Mucosa of descending colon (tissue), 3 donors: ENCODE results near the gene PAXX. TPM values are rescaled to one million over a fixed set of nuclear protein-coding genes. Genes with fewer than 3 reads are reported as not detected.
A peak's percentile ranks its signal among the peaks of the same experiment; 100 is the strongest.

Experiments used
- ATAC-seq: fragments of 200-7000 bp; cut with Tn5 transposase; one replicate; pipeline ENCODE4 v1.9.1; 2020; ENCODE audit warnings: mild to moderate bottlenecking, moderate library complexity
- DNase-seq, 3 donors: peaks; one replicate each; pipeline ENCODE4 v3.0.0-alpha.2; 2020
- H3K36me3 ChIP-seq: fragments of 200-600 bp; one replicate; pipeline ENCODE4 v1.8.0; 2021; ENCODE audit warnings: low read depth, mild to moderate bottlenecking
- H3K4me1 ChIP-seq: fragments of 200-600 bp; one replicate; pipeline ENCODE4 v1.8.0; 2021; ENCODE audit warnings: low read depth, mild to moderate bottlenecking
- H3K4me3 ChIP-seq: fragments of 200-600 bp; one replicate; pipeline ENCODE4 v1.8.0; 2021; ENCODE audit warnings: mild to moderate bottlenecking
- H3K9me3 ChIP-seq: fragments of 200-600 bp; one replicate; pipeline ENCODE4 v1.8.0; 2021; ENCODE audit warnings: mild to moderate bottlenecking
- intact Hi-C, 2 donors: fragments of 100-400 bp; cut with DNase I in 1 of 2; cut with micrococcal nuclease in 1 of 2; formaldehyde crosslinking; loops; one replicate each; pipeline versions ENCODE4 v1.11.0 to v1.11.1; 2022; cut with DNase I, micrococcal nuclease
- total RNA-seq, 3 donors: library from RNA; stranded (reverse); fragmentation: NEBNext Ultra II Directional in 2 of 3; extraction: Animal tissue kit (Norgen Biotek cat#: 25700) in 2 of 3; gene quantifications; one replicate each; pipeline versions ENCODE4 v1.2.1 to v1.2.4, GENCODE V29; 2021 to 2023
- TF ChIP-seq, protein P1 (sequence below): fragments of 200-600 bp; IDR thresholded peaks from one replicate; pipeline ENCODE4 v1.8.0; 2022; ENCODE audit warnings: antibody characterized with exemption, mild to moderate bottlenecking
- donor health status: DM: no; HTN: no; CAD: no; lungs with moderate emphysema.
- donor health status: DM: no; HTN: no; CAD: no.
- donor health status: DM: no; HTN: yes; CAD: no.

Gene PAXX
- total RNA-seq, 3 donors from 2014 or later: 32.0 to 39.9 (median 34.1) TPM

- no peaks in the 10 kb centered on the region for H3K36me3 ChIP-seq
- no peak overlapping the region for H3K4me3 ChIP-seq
- DNase-seq (no peak), ATAC-seq (no peak)
- H3K9me3 ChIP-seq: no peaks in the 10 kb centered on the region
- H3K4me1 ChIP-seq: peaks cover 9% of the 10 kb centered on the region
- intact Hi-C loops: no loop called here
- TF ChIP-seq, protein P1, sequence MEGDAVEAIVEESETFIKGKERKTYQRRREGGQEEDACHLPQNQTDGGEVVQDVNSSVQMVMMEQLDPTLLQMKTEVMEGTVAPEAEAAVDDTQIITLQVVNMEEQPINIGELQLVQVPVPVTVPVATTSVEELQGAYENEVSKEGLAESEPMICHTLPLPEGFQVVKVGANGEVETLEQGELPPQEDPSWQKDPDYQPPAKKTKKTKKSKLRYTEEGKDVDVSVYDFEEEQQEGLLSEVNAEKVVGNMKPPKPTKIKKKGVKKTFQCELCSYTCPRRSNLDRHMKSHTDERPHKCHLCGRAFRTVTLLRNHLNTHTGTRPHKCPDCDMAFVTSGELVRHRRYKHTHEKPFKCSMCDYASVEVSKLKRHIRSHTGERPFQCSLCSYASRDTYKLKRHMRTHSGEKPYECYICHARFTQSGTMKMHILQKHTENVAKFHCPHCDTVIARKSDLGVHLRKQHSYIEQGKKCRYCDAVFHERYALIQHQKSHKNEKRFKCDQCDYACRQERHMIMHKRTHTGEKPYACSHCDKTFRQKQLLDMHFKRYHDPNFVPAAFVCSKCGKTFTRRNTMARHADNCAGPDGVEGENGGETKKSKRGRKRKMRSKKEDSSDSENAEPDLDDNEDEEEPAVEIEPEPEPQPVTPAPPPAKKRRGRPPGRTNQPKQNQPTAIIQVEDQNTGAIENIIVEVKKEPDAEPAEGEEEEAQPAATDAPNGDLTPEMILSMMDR: no peak
Observed at GRCh38 chr9:136962701-136963248, 29.4 kb upstream of the PAXX start.

DNA sequence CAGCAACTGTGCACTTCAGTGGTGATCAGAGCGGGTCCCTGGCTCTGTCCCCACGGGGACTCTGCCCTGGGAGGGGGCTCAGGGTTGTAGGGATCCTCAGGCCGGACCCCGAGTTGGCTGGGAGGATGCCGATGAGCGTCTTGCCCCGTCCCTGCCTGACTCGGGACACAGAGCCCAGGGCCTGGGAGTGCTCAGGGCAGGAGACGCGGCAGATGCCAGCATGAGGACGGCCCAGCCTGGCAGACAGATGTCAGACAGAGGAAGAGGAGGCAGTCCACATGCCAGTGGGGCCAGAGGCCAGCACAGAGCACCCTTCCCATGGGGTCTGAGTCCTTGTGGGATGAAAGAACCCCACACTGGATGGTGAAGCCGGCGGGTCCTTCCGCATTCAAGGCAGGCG lies 28.9 kb upstream of the PAXX start:
- no peaks in the 10 kb centered on the region for H3K36me3 ChIP-seq
- peaks cover 9% of the 10 kb centered on the region for H3K4me1 ChIP-seq
- TF ChIP-seq, protein P1: no peak
- ATAC-seq: no peak
- intact Hi-C loops: no loop called here
- no peak for DNase-seq
- H3K9me3 ChIP-seq: no peaks in the 10 kb centered on the region
- H3K4me3 ChIP-seq: no peak overlapping the region

DNA sequence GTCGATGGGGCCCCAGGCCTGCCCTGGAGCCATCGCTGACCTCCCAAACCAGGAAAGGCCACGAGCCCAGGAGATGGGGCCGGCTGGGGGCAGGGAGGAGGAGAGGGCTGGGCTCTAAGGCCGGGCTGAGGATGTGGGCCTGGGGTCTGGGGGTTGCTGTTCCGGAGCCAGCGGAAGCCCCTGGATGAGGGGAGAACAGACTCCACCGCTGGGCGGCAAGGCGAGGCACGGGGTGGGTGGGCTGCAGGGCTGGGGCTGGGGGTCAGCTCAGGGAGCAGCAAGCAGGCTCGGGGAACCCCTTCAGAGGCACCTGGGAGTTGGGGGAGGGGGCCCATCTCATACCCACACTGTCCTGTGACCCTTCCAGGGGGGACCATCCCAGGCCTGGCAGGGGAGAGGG lies 28.5 kb upstream of the PAXX start:
- DNase-seq: no peak
- Histone ChIP-seq H3K9me3 (no peaks in the 10 kb centered on the region), H3K4me1 (peaks cover 9% of the 10 kb centered on the region), H3K4me3 (no peak overlapping the region), H3K36me3 (no peaks in the 10 kb centered on the region)
- TF ChIP-seq, protein P1: no peak
- intact Hi-C loops: no loop called here
- peak; percentile 2 for ATAC-seq

- TF ChIP-seq, protein P1: no peak
- Histone ChIP-seq H3K9me3 (no peaks in the 10 kb centered on the region), H3K4me3 (no peak overlapping the region), H3K36me3 (no peaks in the 10 kb centered on the region), H3K4me1 (peaks cover 9% of the 10 kb centered on the region)
- peak; percentile 92 for ATAC-seq
- DNase-seq: peak; percentile 81 to 88 (median 87)
- intact Hi-C loops: no loop called here
Observed at GRCh38 chr9:136964171-136964689, 28.0 kb upstream of the PAXX start.

GRCh38 chr9:136964833-136965422 lies 27.3 kb upstream of the PAXX start:
- peaks cover 9% of the 10 kb centered on the region for H3K4me1 ChIP-seq
- intact Hi-C loops: no loop called here
- ATAC-seq: no peak

More at GRCh38 chr9:136964833-136965422, 27.3 kb upstream of the PAXX start:
- no peak overlapping the region for H3K4me3 ChIP-seq
- TF ChIP-seq, protein P1: no peak
- no peak for DNase-seq
- no peaks in the 10 kb centered on the region for H3K36me3 ChIP-seq
- H3K9me3 ChIP-seq: no peaks in the 10 kb centered on the region
